Prostate gland (tissue), 2 donors: Measurements from ENCODE around the gene ZC3H13. TPM values are rescaled to one million over a fixed set of nuclear protein-coding genes. Genes with fewer than 3 reads are reported as not detected.

Experiments used
- DNase-seq: peaks from one replicate; pipeline ENCODE4 v3.0.0-alpha.2; 2019; ENCODE audit warnings: low spot score
- H3K27ac ChIP-seq, 2 donors: fragments of 200-600 bp; sonication (generic); 2 replicates each; pipeline ENCODE4 v1.5.1; 2017 to 2019
- H3K27me3 ChIP-seq: fragments of 200-600 bp; sonication (generic); replicated peaks from 2 replicates; pipeline ENCODE4 v1.5.1; 2019; ENCODE audit not compliant: insufficient read depth
- H3K36me3 ChIP-seq, 2 donors: fragments of 200-600 bp; sonication (generic); 1 replicate in 1 of 2; 2 replicates in 1 of 2; pipeline versions ENCODE4 v1.5.1 to v1.8.1; 2017 to 2019
- H3K4me1 ChIP-seq: fragments of 200-600 bp; sonication (generic); replicated peaks from 2 replicates; pipeline ENCODE4 v1.5.1; 2019
- H3K4me3 ChIP-seq, 2 donors: fragments of 200-600 bp; sonication (generic); 2 replicates each; pipeline ENCODE4 v1.5.1; 2017 to 2019
- H3K9me3 ChIP-seq: fragments of 200-600 bp; sonication (generic); 2 replicates; pipeline ENCODE4 v1.5.1; 2017
- POLR2A ChIP-seq: fragments of 450-650 bp; IDR thresholded peaks from one replicate; pipeline ENCODE4 v1.6.1; 2016; ENCODE audit warnings: antibody characterized with exemption, mild to moderate bottlenecking
- POLR2AphosphoS5 ChIP-seq: sonication (generic); formaldehyde crosslinking; IDR thresholded peaks from one replicate; pipeline ENCODE4 v1.6.1; 2017; ENCODE audit warnings: antibody characterized with exemption
- WGBS: methylation state at CpG from one replicate; pipeline ENCODE4 v1.1.5; 2018; 5-methylcytosine and 5-hydroxymethylcytosine counted together
- intact Hi-C: fragments of 100-400 bp; cut with DNase I; formaldehyde crosslinking; loops from one replicate; pipeline ENCODE4 v1.14.2; 2022
- total RNA-seq, 2 donors: library from RNA; depleted of rRNA; stranded (reverse); fragments of >200 nt; gene quantifications; one replicate each; pipeline ENCODE4 v1.1.0, GENCODE V29; 2016
- TF ChIP-seq, protein P1 (sequence below), 4 experiments: fragments of 200-600 bp in 2 of 4; fragments of 450-650 bp in 2 of 4; sonication (generic) in 2 of 4; IDR thresholded peaks; 1 replicate in 3 of 4; 2 replicates in 1 of 4; pipeline ENCODE4 v1.5.1; 2016 to 2019; ENCODE audit warnings: antibody characterized with exemption in 4 of 4, mild to moderate bottlenecking in 2 of 4, moderate library complexity in 2 of 4

Gene ZC3H13
- total RNA-seq, 2 donors from 2014 or later = 24.4 to 26.9 TPM

DNA sequence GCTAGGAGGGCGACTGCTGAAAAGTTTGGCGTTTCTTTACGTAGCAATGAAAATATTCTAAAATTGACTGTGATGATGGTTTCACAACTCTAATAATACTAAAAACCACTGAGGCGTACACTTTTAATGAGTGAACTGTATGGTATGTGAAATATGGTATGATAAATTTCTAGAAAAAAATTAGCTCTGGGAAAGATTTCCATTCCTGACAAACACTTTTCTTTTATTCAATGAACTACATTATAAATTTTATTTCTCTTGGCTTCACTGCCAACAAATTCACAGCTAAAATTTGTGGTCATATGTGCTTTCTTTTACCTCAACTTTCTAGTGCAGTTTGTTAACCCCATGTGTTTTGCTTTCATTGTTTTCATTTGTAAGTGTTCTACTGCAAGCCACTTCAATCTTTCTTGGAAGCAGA, 11.1 kb downstream of the ZC3H13 start:
- TF ChIP-seq POLR2A = no peak
- TF ChIP-seq POLR2AphosphoS5 = no peak
- TF ChIP-seq, protein P1, sequence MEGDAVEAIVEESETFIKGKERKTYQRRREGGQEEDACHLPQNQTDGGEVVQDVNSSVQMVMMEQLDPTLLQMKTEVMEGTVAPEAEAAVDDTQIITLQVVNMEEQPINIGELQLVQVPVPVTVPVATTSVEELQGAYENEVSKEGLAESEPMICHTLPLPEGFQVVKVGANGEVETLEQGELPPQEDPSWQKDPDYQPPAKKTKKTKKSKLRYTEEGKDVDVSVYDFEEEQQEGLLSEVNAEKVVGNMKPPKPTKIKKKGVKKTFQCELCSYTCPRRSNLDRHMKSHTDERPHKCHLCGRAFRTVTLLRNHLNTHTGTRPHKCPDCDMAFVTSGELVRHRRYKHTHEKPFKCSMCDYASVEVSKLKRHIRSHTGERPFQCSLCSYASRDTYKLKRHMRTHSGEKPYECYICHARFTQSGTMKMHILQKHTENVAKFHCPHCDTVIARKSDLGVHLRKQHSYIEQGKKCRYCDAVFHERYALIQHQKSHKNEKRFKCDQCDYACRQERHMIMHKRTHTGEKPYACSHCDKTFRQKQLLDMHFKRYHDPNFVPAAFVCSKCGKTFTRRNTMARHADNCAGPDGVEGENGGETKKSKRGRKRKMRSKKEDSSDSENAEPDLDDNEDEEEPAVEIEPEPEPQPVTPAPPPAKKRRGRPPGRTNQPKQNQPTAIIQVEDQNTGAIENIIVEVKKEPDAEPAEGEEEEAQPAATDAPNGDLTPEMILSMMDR (IDR thresholded peaks at IDR 0.05) = no peak
- intact Hi-C loops = no loop called here
- Histone ChIP-seq H3K9me3 (no peaks in the 10 kb centered on the region), H3K27ac (no peak overlapping the region), H3K4me3 (no peak overlapping the region), H3K27me3 (no peaks in the 10 kb centered on the region), H3K4me1 (no peaks in the 10 kb centered on the region), H3K36me3 (no peaks in the 10 kb centered on the region)
- WGBS = 95% methylated on average over 4 of the region's 4 CpGs
- DNase-seq = no peak

DNA sequence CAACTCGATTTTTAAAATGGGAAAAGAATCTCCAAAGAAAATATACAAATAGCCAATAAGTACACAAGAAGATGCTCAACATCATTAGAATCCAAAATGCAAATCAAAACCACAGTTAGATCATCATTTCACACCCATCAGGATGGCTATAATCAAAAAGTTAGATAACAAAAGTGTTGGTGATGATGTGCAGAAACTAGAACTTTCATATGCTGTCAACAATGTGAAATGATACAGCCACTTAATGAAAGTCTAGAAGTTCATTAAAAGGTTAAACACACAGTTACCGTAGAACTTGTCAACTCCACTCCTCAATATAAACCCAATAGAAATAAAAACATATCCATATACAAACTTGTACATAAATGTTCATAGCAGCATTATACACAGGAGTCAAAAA, 11.8 kb downstream of the ZC3H13 start:
- H3K36me3 ChIP-seq = no peaks in the 10 kb centered on the region
- TF ChIP-seq, protein P1 (IDR thresholded peaks at IDR 0.05) = no peak
- no peak for TF ChIP-seq POLR2A
- no peak for TF ChIP-seq POLR2AphosphoS5
- intact Hi-C loops = no loop called here
- no peaks in the 10 kb centered on the region for H3K9me3 ChIP-seq
- no peak for DNase-seq
- no peak overlapping the region for H3K27ac ChIP-seq
- H3K4me1 ChIP-seq = no peaks in the 10 kb centered on the region
- 73% methylated on average over 2 of the region's 2 CpGs for whole genome bisulfite sequencing
- H3K27me3 ChIP-seq = no peaks in the 10 kb centered on the region
- H3K4me3 ChIP-seq = no peak overlapping the region

DNA sequence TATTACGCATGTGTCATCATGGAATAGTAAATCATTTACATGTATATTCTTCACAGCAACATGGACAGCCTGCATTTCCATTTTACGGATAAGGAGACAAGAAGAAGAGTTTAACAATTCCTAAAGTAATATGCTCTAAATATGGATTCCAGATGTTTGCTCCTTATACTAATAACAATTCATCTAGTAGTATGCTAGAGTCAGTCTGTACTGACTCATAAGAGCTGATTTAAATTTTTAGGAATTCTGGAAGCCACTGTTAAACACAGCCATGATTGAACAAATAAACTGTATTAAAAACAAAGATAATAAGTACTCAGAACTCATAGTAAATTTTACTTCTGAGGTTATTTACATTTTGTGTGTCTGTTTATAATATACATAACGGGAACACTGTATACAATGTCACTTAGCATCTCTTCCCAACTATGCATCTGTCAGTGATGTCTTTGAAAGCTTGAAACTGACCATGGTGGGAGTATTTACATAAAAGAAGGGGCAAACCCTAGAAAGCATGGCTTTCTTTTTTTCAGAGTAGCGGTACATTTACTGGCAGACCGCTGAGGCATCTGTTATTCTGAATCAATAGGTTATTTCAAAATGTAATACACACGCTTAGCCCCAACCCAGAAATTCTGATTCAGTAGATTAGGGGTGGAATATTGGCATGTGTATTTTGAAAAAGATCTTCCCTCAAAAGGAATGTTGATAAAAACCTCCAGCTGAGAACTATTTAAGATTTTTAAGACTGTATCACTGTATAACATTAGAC, 12.9 kb downstream of the ZC3H13 start:
- WGBS = 94% methylated on average over 6 of the region's 6 CpGs
- no peaks in the 10 kb centered on the region for H3K9me3 ChIP-seq
- intact Hi-C loops = no loop called here
- H3K27me3 ChIP-seq = no peaks in the 10 kb centered on the region
- no peaks in the 10 kb centered on the region for H3K4me1 ChIP-seq
- TF ChIP-seq POLR2A = no peak
- TF ChIP-seq POLR2AphosphoS5 = no peak
- TF ChIP-seq, protein P1 (IDR thresholded peaks at IDR 0.05) = no peak
- H3K27ac ChIP-seq = no peak overlapping the region
- H3K36me3 ChIP-seq = no peaks in the 10 kb centered on the region
- DNase-seq = no peak
- no peak overlapping the region for H3K4me3 ChIP-seq

DNA sequence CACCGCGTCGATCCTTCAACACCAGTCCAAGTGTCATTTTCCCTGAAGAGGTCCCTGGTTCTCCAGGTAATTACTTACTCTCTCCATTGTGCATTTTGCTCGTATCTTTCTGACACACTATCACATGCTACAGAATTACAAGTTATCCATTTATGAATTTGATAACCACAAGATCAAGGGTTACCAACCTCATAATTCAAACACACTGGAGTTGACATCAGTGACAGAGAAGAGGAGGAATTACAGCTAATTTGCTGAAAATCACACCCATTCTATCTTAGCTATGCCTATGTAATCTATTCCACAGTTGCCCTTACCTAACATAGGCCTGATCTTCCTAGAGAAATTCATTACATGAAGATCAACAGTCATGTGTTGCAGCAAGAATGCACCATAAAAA, 14.2 kb downstream of the ZC3H13 start:
- Histone ChIP-seq H3K36me3 (no peaks in the 10 kb centered on the region), H3K4me1 (no peaks in the 10 kb centered on the region), H3K4me3 (no peak overlapping the region), H3K27ac (no peak overlapping the region), H3K9me3 (no peaks in the 10 kb centered on the region), H3K27me3 (no peaks in the 10 kb centered on the region)
- no peak for DNase-seq
- WGBS = 94% methylated on average over 4 of the region's 4 CpGs
- TF ChIP-seq, protein P1 (IDR thresholded peaks at IDR 0.05) = no peak
- TF ChIP-seq POLR2A (no peak), POLR2AphosphoS5 (no peak)
- intact Hi-C loops = no loop called here

DNA sequence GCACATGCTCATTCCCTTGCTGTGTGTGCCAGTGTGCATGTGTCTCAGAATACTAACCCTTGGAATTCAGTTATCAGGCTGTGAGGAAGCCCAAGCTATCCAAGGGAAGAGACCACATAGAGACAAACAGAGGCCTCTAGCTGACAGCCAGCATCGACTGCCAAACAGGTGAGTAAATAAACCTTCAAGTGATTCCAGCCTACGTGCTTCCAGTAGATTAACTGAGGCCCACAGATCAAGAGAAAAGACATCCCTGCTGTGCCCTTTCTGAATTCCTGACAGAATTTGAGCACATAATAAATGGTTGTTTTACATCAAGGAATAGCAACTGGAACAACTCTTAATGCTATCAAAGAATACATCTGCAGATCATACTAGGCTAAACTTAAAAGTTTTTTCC, 17.5 kb downstream of the ZC3H13 start:
- no peak for TF ChIP-seq POLR2AphosphoS5
- TF ChIP-seq POLR2A = no peak
- TF ChIP-seq, protein P1 (IDR thresholded peaks at IDR 0.05) = no peak
- no peaks in the 10 kb centered on the region for H3K27me3 ChIP-seq
- no peaks in the 10 kb centered on the region for H3K36me3 ChIP-seq
- H3K4me3 ChIP-seq = no peak overlapping the region
- intact Hi-C loops = no loop called here
- no peak for DNase-seq
- H3K27ac ChIP-seq = no peak overlapping the region
- no peaks in the 10 kb centered on the region for H3K9me3 ChIP-seq
- H3K4me1 ChIP-seq = no peaks in the 10 kb centered on the region
- 73% methylated on average over 2 of the region's 2 CpGs for WGBS
